ENCODE results near the gene RNF19B. TPM values are rescaled to one million over a fixed set of nuclear protein-coding genes. Genes with fewer than 3 reads are reported as not detected.

RNF19B gene
- total and polyA plus RNA-seq, 10 of the 15 experiments (the other 5 are each of a cell fraction or from before 2014, with no cell fraction given), result 2.8 to 32.6 (median 16.6) TPM

DNA sequence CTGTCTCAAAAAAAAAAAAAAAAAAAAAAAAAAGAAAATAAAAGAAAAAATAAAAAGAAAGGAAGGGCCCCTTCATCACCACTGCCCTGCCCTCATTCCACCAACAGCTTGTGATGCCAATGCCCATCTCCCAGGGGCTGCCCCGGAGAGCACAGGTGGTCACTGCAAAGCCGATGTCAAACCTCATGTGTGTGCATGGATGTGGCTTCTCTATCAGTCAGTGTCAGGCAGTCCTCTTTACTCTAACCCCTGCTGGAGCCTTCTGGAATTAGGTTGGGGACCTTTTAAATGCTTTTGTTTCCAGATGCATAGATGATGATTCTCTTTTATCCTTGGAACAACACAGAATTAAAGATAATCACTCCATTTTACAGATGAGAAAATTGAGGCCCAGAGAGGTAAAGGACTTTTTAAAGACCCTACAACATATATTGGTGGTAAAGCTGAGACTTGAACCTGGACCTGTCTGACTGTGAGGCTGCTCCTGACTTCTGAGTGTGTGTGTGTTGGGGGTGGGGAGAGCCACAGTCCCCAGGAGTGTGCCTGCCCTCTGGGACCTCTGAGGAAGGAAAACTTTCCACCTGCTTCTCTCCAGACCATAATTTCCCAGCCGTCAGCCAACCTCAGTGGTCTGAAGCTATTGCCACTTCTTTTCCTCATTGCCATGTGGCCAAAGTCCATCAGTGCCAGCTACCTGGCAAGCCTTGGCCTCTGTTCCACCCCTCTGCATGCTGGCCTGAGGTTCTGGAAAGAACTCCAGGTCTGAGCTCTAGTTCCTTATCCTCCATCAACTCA is 60.4 kb downstream of the RNF19B start:
- no peak for DNase-seq (ENCODE audit: low read depth, low spot score)
- Histone ChIP-seq H3K4me1 (ENCODE audit: control insufficient read depth, insufficient read depth, low read length) (no peaks in the 10 kb centered on the region), H4K20me1 (ENCODE audit: control insufficient read depth, insufficient read depth) (no peaks in the 10 kb centered on the region), H2AFZ (ENCODE audit: control insufficient read depth, low read depth, low read length) (no peak overlapping the region), H3K79me2 (ENCODE audit: control insufficient read depth, insufficient read depth, low read length) (no peaks in the 10 kb centered on the region), H3K27me3 (replicated peaks in 1 of 2; ENCODE audit: control insufficient read depth in 2 of 2, insufficient read depth in 2 of 2, low read length in 1 of 2) (peaks cover 3 to 7% of the 10 kb centered on the region in 2 experiments), H3K36me3 (ENCODE audit: control insufficient read depth in 2 of 2, insufficient read depth in 2 of 2, low read length in 1 of 2) (no peaks in the 10 kb centered on the region), H3K9me3 (replicated peaks; ENCODE audit: control insufficient read depth, insufficient read depth, low read length) (no peaks in the 10 kb centered on the region), H3K4me3 (no peak overlapping the region), H3K27ac (ENCODE audit: control insufficient read depth, insufficient read depth) (no peak overlapping the region), H3K4me2 (ENCODE audit: control insufficient read depth, insufficient read depth) (no peak overlapping the region), H3K9ac (ENCODE audit: control insufficient read depth, insufficient read depth, low read length) (no peak overlapping the region)
- ChIA-PET CTCF (no interaction called here), POLR2A (interaction anchor here (0.5 to 1.0 kb wide), 2 partner anchors 46 to 181 kb away, joined by 3 to 6 read pairs; no protein-coding TSS in a partner anchor), RAD21 (ENCODE audit: unreplicated experiment) (no interaction called here), SMC1A (ENCODE audit: uncharacterized antibody, unreplicated experiment) (interaction anchor here (1.1 to 1.2 kb wide), 3 partner anchors 23 to 150 kb away, joined by 3 read pairs; no protein-coding TSS in a partner anchor)
- in situ Hi-C loops (cut with MboI), result no loop called here
- intact Hi-C loops (cut with micrococcal nuclease; ENCODE audit: unreplicated experiment), result no loop called here
- no peak for FAIRE-seq
- BruUV-seq (replicated peaks), result no TSS peak
- WGBS (ENCODE audit: insufficient coverage, insufficient replicate concordance, low lambda C conversion rate, missing lambda C conversion rate), result 58% methylated on average over 3 of the region's 3 CpGs
- no peak for ATAC-seq
- TF ChIP-seq, protein P1, sequence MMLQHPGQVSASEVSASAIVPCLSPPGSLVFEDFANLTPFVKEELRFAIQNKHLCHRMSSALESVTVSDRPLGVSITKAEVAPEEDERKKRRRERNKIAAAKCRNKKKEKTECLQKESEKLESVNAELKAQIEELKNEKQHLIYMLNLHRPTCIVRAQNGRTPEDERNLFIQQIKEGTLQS (IDR thresholded peaks at IDR 0.05; ENCODE audit: borderline replicate concordance, extremely low read depth, low read depth, low read length), result no peak
- TF ChIP-seq BRCA1 (IDR thresholded peaks at IDR 0.05; ENCODE audit: low read depth, low read length), result no peak
- no peak for TF ChIP-seq FOS (IDR thresholded peaks at IDR 0.05; ENCODE audit: borderline replicate concordance, extremely low read depth, insufficient read length)
- TF ChIP-seq, protein P2, sequence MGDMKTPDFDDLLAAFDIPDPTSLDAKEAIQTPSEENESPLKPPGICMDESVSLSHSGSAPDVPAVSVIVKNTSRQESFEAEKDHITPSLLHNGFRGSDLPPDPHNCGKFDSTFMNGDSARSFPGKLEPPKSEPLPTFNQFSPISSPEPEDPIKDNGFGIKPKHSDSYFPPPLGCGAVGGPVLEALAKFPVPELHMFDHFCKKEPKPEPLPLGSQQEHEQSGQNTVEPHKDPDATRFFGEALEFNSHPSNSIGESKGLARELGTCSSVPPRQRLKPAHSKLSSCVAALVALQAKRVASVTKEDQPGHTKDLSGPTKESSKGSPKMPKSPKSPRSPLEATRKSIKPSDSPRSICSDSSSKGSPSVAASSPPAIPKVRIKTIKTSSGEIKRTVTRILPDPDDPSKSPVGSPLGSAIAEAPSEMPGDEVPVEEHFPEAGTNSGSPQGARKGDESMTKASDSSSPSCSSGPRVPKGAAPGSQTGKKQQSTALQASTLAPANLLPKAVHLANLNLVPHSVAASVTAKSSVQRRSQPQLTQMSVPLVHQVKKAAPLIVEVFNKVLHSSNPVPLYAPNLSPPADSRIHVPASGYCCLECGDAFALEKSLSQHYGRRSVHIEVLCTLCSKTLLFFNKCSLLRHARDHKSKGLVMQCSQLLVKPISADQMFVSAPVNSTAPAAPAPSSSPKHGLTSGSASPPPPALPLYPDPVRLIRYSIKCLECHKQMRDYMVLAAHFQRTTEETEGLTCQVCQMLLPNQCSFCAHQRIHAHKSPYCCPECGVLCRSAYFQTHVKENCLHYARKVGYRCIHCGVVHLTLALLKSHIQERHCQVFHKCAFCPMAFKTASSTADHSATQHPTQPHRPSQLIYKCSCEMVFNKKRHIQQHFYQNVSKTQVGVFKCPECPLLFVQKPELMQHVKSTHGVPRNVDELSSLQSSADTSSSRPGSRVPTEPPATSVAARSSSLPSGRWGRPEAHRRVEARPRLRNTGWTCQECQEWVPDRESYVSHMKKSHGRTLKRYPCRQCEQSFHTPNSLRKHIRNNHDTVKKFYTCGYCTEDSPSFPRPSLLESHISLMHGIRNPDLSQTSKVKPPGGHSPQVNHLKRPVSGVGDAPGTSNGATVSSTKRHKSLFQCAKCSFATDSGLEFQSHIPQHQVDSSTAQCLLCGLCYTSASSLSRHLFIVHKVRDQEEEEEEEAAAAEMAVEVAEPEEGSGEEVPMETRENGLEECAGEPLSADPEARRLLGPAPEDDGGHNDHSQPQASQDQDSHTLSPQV (IDR thresholded peaks at IDR 0.05), result no peak
- TF ChIP-seq POLR2AphosphoS2 (IDR thresholded peaks at IDR 0.05; ENCODE audit: low read depth, low read length), result no peak
- TF ChIP-seq MEF2B (IDR thresholded peaks at IDR 0.05; ENCODE audit: partially characterized antibody, poor library complexity, severe bottlenecking), result no peak
- no peak for TF ChIP-seq IKZF2 (IDR thresholded peaks at IDR 0.05)
- no peak for TF ChIP-seq TBL1XR1 (IDR thresholded peaks at IDR 0.05; ENCODE audit: low read depth, low read length)
- no peak for TF ChIP-seq ZZZ3 (IDR thresholded peaks at IDR 0.05; ENCODE audit: control insufficient read depth, insufficient read length, low read depth)
- TF ChIP-seq MYB (IDR thresholded peaks at IDR 0.05; ENCODE audit: borderline replicate concordance, low read depth, low read length), result no peak
- no peak for TF ChIP-seq ZNF217 (IDR thresholded peaks at IDR 0.05)
- no peak for TF ChIP-seq POU2F2 (IDR thresholded peaks at IDR 0.05; ENCODE audit: borderline replicate concordance, low read depth, low read length)
- no peak for TF ChIP-seq FOXK2 (IDR thresholded peaks at IDR 0.05)
- TF ChIP-seq, protein P3, sequence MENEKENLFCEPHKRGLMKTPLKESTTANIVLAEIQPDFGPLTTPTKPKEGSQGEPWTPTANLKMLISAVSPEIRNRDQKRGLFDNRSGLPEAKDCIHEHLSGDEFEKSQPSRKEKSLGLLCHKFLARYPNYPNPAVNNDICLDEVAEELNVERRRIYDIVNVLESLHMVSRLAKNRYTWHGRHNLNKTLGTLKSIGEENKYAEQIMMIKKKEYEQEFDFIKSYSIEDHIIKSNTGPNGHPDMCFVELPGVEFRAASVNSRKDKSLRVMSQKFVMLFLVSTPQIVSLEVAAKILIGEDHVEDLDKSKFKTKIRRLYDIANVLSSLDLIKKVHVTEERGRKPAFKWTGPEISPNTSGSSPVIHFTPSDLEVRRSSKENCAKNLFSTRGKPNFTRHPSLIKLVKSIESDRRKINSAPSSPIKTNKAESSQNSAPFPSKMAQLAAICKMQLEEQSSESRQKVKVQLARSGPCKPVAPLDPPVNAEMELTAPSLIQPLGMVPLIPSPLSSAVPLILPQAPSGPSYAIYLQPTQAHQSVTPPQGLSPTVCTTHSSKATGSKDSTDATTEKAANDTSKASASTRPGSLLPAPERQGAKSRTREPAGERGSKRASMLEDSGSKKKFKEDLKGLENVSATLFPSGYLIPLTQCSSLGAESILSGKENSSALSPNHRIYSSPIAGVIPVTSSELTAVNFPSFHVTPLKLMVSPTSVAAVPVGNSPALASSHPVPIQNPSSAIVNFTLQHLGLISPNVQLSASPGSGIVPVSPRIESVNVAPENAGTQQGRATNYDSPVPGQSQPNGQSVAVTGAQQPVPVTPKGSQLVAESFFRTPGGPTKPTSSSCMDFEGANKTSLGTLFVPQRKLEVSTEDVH (IDR thresholded peaks at IDR 0.05; ENCODE audit: low read depth, partially characterized antibody), result no peak
- no peak for TF ChIP-seq PML (IDR thresholded peaks at IDR 0.05; ENCODE audit: low read length)
- TF ChIP-seq RCOR1 (conservative IDR thresholded peaks at IDR 0.05; ENCODE audit: low read depth, low read length), result no peak
- no peak for TF ChIP-seq ETV6 (conservative IDR thresholded peaks at IDR 0.05 in 1 of 2, IDR thresholded peaks at IDR 0.05 in 1 of 2; ENCODE audit: borderline replicate concordance in 1 of 2, low read depth in 1 of 2)
